Ramos (cell line): ENCODE measurements around the gene MOK.
"Not testable (repeated sequence)": the region's sequence is repeated elsewhere in the genome, so short reads cannot be mapped to it uniquely, and the experiment has no call there.

ENCODE experiments used
- in situ Hi-C: fragments of 300-500 bp; cut with MboI; formaldehyde crosslinking; loops from one replicate; pipeline ENCODE4 v1.14.3; 2022; ENCODE audit warnings: low sequenced_read_pairs; ENCODE audit not compliant: unreplicated experiment

Gene MOK

GRCh38 chr14:102304611-102305506, at the start of gene MOK:
TSS of gene MOK (minus strand) at chr14:102305164. CDS start at chr14:102304968, 196 bp downstream.
- in situ Hi-C loops = loop anchor here (25.0 kb wide), 2 partner anchors 243 to 593 kb away; no protein-coding TSS in a partner anchor

GRCh38 chr14:102353126-102353619, 48.2 kb upstream of the MOK start:
- in situ Hi-C loops = no loop called here

- in situ Hi-C loops = no loop called here
Measured at GRCh38 chr14:102352213-102352612, 47.2 kb upstream of the MOK start.

- in situ Hi-C loops = not testable (repeated sequence)
Measured at GRCh38 chr14:102351593-102351992, 46.6 kb upstream of the MOK start.

- in situ Hi-C loops = no loop called here
Measured at GRCh38 chr14:102351023-102351422, 46.1 kb upstream of the MOK start.

GRCh38 chr14:102348376-102348775, 43.4 kb upstream of the MOK start:
- in situ Hi-C loops = no loop called here

- in situ Hi-C loops = no loop called here
Measured at GRCh38 chr14:102346645-102347044, 41.7 kb upstream of the MOK start.

- in situ Hi-C loops = no loop called here
Measured at GRCh38 chr14:102345232-102345631, 40.3 kb upstream of the MOK start.

- in situ Hi-C loops = no loop called here
Measured at GRCh38 chr14:102344485-102344884, 39.5 kb upstream of the MOK start.

- in situ Hi-C loops = no loop called here
Measured at GRCh38 chr14:102344084-102344483, 39.1 kb upstream of the MOK start.

- in situ Hi-C loops = no loop called here
Measured at GRCh38 chr14:102342238-102342637, 37.3 kb upstream of the MOK start.

- in situ Hi-C loops = no loop called here
Measured at GRCh38 chr14:102341566-102341965, 36.6 kb upstream of the MOK start.

GRCh38 chr14:102338724-102339123, 33.8 kb upstream of the MOK start:
- in situ Hi-C loops = no loop called here

GRCh38 chr14:102335163-102335562, 30.2 kb upstream of the MOK start:
- in situ Hi-C loops = no loop called here

GRCh38 chr14:102333795-102334705, 29.1 kb upstream of the MOK start:
- in situ Hi-C loops = no loop called here

GRCh38 chr14:102333390-102333789, 28.4 kb upstream of the MOK start:
- in situ Hi-C loops = no loop called here

GRCh38 chr14:102330806-102331205, 25.8 kb upstream of the MOK start:
- in situ Hi-C loops = no loop called here

GRCh38 chr14:102329381-102329780, 24.4 kb upstream of the MOK start:
- in situ Hi-C loops = not testable (repeated sequence)

- in situ Hi-C loops = no loop called here
Measured at GRCh38 chr14:102326583-102326982, 21.6 kb upstream of the MOK start.

GRCh38 chr14:102325791-102326345, 20.9 kb upstream of the MOK start:
- in situ Hi-C loops = no loop called here
